HepG2 (cell line): ENCODE data around the gene ZCCHC3. TPM values are rescaled to one million over a fixed set of nuclear protein-coding genes. Genes with fewer than 3 reads are reported as not detected.
A peak's percentile ranks its signal among the peaks of the same experiment; 100 is the strongest.

ENCODE experiments used
- AGO2 ChIP-seq: fragments of 200-400 bp; formaldehyde crosslinking; optimal IDR thresholded peaks from 2 replicates; pipeline ENCODE3; 2017; ENCODE audit warnings: mild to moderate bottlenecking, low read depth, low read length, moderate library complexity
- AHR ChIP-seq: IDR thresholded peaks from 2 replicates; pipeline ENCODE4 v1.6.1; 2018; ENCODE audit warnings: missing genetic modification reagents, missing compliant biosample characterization
- ATF7 ChIP-seq, 2 experiments: fragments of 450-650 bp in 1 of 2; sonication (generic) in 1 of 2; formaldehyde crosslinking in 1 of 2; IDR thresholded peaks; 2 replicates each; pipeline versions ENCODE4 v1.4.0 to v1.6.1; 2016 to 2020; ENCODE audit warnings: antibody characterized with exemption in 1 of 2, mild to moderate bottlenecking in 1 of 2, missing genetic modification reagents in 1 of 2
- CENPBD1 ChIP-seq: sonication (generic); formaldehyde crosslinking; IDR thresholded peaks from 2 replicates; pipeline ENCODE4 v1.8.0; 2022; ENCODE audit warnings: missing genetic modification reagents, low read depth, mild to moderate bottlenecking, borderline replicate concordance
- DR1 ChIP-seq: sonication (generic); formaldehyde crosslinking; IDR thresholded peaks from 2 replicates; pipeline ENCODE4 v1.8.0; 2021; ENCODE audit warnings: mild to moderate bottlenecking, missing genetic modification reagents, inconsistent platforms
- GATAD2A ChIP-seq: IDR thresholded peaks from 2 replicates; pipeline ENCODE4 v1.6.1; 2016
- GLI4 ChIP-seq: sonication (generic); formaldehyde crosslinking; IDR thresholded peaks from 2 replicates; pipeline ENCODE4 v1.5.1; 2020; ENCODE audit warnings: missing genetic modification reagents, mild to moderate bottlenecking, moderate library complexity, borderline replicate concordance
- KAT7 ChIP-seq: IDR thresholded peaks from 2 replicates; pipeline ENCODE4 v1.6.1; 2018; ENCODE audit warnings: borderline replicate concordance, missing compliant biosample characterization
- MAF1 ChIP-seq: sonication (generic); formaldehyde crosslinking; IDR thresholded peaks from 2 replicates; pipeline ENCODE4 v1.5.0; 2020; ENCODE audit warnings: missing genetic modification reagents, borderline replicate concordance
- MAFF ChIP-seq: IDR thresholded peaks from 2 replicates; pipeline ENCODE4 v1.6.1; 2011; ENCODE audit warnings: low read depth, low read length, improper control_type of control experiment
- PRDM10 ChIP-seq: sonication (generic); formaldehyde crosslinking; IDR thresholded peaks from 2 replicates; pipeline ENCODE4 v1.4.0; 2020; ENCODE audit warnings: low read depth, missing genetic modification reagents
- RFX3 ChIP-seq: IDR thresholded peaks from 2 replicates; pipeline ENCODE4 v1.6.1; 2016; ENCODE audit warnings: missing biosample characterization, missing genetic modification reagents
- TEAD3 ChIP-seq: optimal IDR thresholded peaks from 2 replicates; pipeline ENCODE3; 2016; ENCODE audit warnings: borderline replicate concordance
- ZBTB21 ChIP-seq: sonication (generic); formaldehyde crosslinking; IDR thresholded peaks from 2 replicates; pipeline ENCODE4 v1.4.0; 2020; ENCODE audit warnings: missing genetic modification reagents
- ZBTB7B ChIP-seq: sonication (generic); formaldehyde crosslinking; IDR thresholded peaks from 2 replicates; pipeline ENCODE4 v1.4.0; 2020; ENCODE audit warnings: missing genetic modification reagents
- ZFP62 ChIP-seq: sonication (generic); formaldehyde crosslinking; IDR thresholded peaks from 2 replicates; pipeline ENCODE4 v1.4.0; 2020; ENCODE audit warnings: missing genetic modification reagents
- ZNF17 ChIP-seq: sonication (generic); formaldehyde crosslinking; IDR thresholded peaks from 2 replicates; pipeline ENCODE4 v1.5.0; 2020; ENCODE audit warnings: mild to moderate bottlenecking, missing genetic modification reagents
- ZNF260 ChIP-seq: sonication (generic); formaldehyde crosslinking; IDR thresholded peaks from 2 replicates; pipeline ENCODE4 v1.4.0; 2020; ENCODE audit warnings: missing genetic modification reagents, low read depth, mild to moderate bottlenecking, borderline replicate concordance
- ZNF333 ChIP-seq: sonication (generic); formaldehyde crosslinking; IDR thresholded peaks from 2 replicates; pipeline ENCODE4 v1.4.0; 2020; ENCODE audit warnings: mild to moderate bottlenecking, missing genetic modification reagents, borderline replicate concordance
- ZNF367 ChIP-seq: sonication (generic); formaldehyde crosslinking; IDR thresholded peaks from 2 replicates; pipeline ENCODE4 v1.4.0; 2020; ENCODE audit warnings: missing genetic modification reagents, borderline replicate concordance
- polyA plus RNA-seq, 8 experiments: library from polyadenylated mRNA; depleted of rRNA in 3 of 8; stranded (reverse) in 7 of 8; unstranded in 1 of 8; fragments of >200 nt; fragmentation: Illumina TruSeq in 4 of 8; extraction: Trizol in 4 of 8; gene quantifications; 2 replicates each; pipeline versions ENCODE4 v1.2.1 to v1.2.3, GENCODE V29; 2011 to 2016; ENCODE audit warnings: low read depth in 4 of 8, missing spikeins in 1 of 8, mixed read lengths in 1 of 8; ENCODE audit not compliant: insufficient read depth in 1 of 8
- total RNA-seq, 5 experiments: library from RNA; depleted of rRNA; stranded (reverse); fragments of >200 nt; fragmentation: Illumina TruSeq; extraction: Trizol; gene quantifications; 2 replicates each; pipeline ENCODE4 v1.2.3, GENCODE V29; 2016; ENCODE audit warnings: low read depth in 1 of 5
- TF ChIP-seq, protein P1 (sequence below): sonication (generic); formaldehyde crosslinking; conservative IDR thresholded peaks from 2 replicates; pipeline ENCODE4 v1.4.0; 2020; ENCODE audit warnings: missing genetic modification reagents
- TF ChIP-seq, protein P2 (sequence below): sonication (generic); formaldehyde crosslinking; IDR thresholded peaks from 2 replicates; pipeline ENCODE4 v1.8.0; 2022; ENCODE audit warnings: mild to moderate bottlenecking, missing genetic modification reagents, moderate library complexity

Gene ZCCHC3
- total and polyA plus RNA-seq, 2 of the 13 experiments (the other 11 are each of a cell fraction or from before 2014, with no cell fraction given) = 46.6 to 63.0 TPM

DNA sequence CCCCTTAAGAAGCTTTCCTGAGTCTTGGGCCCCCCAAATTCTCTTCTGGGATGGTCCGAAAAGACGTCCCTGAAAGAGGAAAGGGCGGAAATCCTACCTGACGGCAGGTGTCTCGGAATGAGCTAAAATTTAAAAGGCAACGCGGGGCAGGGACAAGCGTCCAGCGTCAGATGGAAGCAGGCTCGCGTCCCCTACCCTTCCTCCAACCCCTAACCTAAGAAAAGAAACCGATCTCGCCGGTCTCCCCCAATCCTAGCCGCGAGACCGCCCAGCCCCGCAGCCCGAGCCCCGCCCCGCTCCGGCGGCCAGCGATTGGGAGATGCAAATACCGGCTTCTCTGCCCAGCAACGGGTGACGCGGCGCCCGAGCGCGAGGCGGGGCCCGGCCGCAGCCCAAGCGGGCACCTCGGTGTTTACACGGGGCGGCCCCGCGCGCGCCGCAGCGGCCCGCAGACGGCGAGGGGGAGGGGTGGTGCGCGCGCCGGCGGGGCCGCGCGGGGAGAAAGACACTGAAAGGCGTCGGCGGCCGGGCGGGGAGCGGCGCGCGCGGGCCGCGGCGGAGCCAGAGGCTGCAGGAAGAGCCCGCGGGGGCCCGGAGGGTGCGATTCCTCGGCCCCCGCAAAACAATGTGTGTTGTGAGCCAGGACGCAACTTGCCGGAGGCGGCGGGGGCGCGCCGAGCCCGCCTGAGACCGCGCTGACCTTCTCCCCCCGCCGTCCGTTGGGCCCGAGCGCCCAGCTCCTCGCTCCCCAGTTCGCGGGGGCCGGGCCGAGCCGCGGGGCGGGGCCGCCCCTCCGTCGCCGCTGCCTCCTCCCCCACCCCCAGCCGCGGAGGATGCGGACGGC is 27.9 kb downstream of the ZCCHC3 start, which contains the start of gene SOX12 (continued):
- TF ChIP-seq, protein P1, sequence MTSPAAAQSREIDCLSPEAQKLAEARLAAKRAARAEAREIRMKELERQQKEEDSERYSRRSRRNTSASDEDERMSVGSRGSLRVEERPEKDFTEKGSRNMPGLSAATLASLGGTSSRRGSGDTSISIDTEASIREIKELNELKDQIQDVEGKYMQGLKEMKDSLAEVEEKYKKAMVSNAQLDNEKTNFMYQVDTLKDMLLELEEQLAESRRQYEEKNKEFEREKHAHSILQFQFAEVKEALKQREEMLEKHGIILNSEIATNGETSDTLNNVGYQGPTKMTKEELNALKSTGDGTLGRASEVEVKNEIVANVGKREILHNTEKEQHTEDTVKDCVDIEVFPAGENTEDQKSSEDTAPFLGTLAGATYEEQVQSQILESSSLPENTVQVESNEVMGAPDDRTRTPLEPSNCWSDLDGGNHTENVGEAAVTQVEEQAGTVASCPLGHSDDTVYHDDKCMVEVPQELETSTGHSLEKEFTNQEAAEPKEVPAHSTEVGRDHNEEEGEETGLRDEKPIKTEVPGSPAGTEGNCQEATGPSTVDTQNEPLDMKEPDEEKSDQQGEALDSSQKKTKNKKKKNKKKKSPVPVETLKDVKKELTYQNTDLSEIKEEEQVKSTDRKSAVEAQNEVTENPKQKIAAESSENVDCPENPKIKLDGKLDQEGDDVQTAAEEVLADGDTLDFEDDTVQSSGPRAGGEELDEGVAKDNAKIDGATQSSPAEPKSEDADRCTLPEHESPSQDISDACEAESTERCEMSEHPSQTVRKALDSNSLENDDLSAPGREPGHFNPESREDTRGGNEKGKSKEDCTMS (CRISPR knock-in tag) = no peak
- no peak for TF ChIP-seq KAT7 (CRISPR knock-in tag)
- no peak; the same call in 1 of the 2 replicates for TF ChIP-seq MAF1
- no peak for TF ChIP-seq AHR
- no peak; the same call in 1 of the 2 replicates for TF ChIP-seq ZNF367
- TF ChIP-seq ATF7 (IDR thresholded peaks at IDR 0.05) = no peak
- no peak for TF ChIP-seq ATF7 (CRISPR knock-in tag; IDR thresholded peaks at IDR 0.05)
- peak; percentile 79 for TF ChIP-seq TEAD3
- no peak for TF ChIP-seq CENPBD1 (CRISPR knock-in tag)
- TF ChIP-seq ZNF17 (CRISPR knock-in tag) = no peak
- TF ChIP-seq ZBTB7B (CRISPR knock-in tag) = no peak; the same call in 1 of the 2 replicates
- TF ChIP-seq GLI4 (CRISPR knock-in tag) = no peak
- no peak for TF ChIP-seq GATAD2A (CRISPR knock-in tag)
- no peak for TF ChIP-seq ZNF333 (CRISPR knock-in tag)
- peak; percentile 32; the same call in 1 of the 2 replicates for TF ChIP-seq PRDM10 (CRISPR knock-in tag)
- no peak for TF ChIP-seq ZNF260 (CRISPR knock-in tag)
- TF ChIP-seq DR1 (CRISPR knock-in tag) = peak; percentile 43; the same call in 1 of the 2 replicates
- peak; percentile 90 for TF ChIP-seq AGO2
- no peak for TF ChIP-seq RFX3 (CRISPR knock-in tag)
- no peak for TF ChIP-seq MAFF
- TF ChIP-seq ZFP62 = no peak
- TF ChIP-seq ZBTB21 = no peak
- TF ChIP-seq, protein P2, sequence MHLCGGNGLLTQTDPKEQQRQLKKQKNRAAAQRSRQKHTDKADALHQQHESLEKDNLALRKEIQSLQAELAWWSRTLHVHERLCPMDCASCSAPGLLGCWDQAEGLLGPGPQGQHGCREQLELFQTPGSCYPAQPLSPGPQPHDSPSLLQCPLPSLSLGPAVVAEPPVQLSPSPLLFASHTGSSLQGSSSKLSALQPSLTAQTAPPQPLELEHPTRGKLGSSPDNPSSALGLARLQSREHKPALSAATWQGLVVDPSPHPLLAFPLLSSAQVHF (CRISPR knock-in tag) = no peak
